ENCODE data around the gene HLCS.
"Not testable (repeated sequence)": the region's sequence is repeated elsewhere in the genome, so short reads cannot be mapped to it uniquely, and the experiment has no call there.

Gene HLCS

GRCh38 chr21:36820176-36821031, 146.1 kb downstream of the HLCS start:
- no peaks in the 10 kb centered on the region for H3K9me3 Mint-ChIP-seq
- no peak overlapping the region for H3K27ac Mint-ChIP-seq
- H3K27me3 Mint-ChIP-seq: no peaks in the 10 kb centered on the region
- H3K4me1 Mint-ChIP-seq (ENCODE audit: low read depth): no peaks in the 10 kb centered on the region
- H3K4me3 Mint-ChIP-seq: no peak overlapping the region
- H3K36me3 Mint-ChIP-seq (ENCODE audit: low read depth): peaks cover 15% of the 10 kb centered on the region

GRCh38 chr21:36817732-36818450, 148.6 kb downstream of the HLCS start:
- Mint-ChIP-seq H3K9me3 (no peaks in the 10 kb centered on the region), H3K4me3 (no peak overlapping the region), H3K27ac (no peak overlapping the region), H3K36me3 (ENCODE audit: low read depth) (peaks cover 3% of the 10 kb centered on the region), H3K4me1 (ENCODE audit: low read depth) (no peaks in the 10 kb centered on the region), H3K27me3 (no peaks in the 10 kb centered on the region)

DNA sequence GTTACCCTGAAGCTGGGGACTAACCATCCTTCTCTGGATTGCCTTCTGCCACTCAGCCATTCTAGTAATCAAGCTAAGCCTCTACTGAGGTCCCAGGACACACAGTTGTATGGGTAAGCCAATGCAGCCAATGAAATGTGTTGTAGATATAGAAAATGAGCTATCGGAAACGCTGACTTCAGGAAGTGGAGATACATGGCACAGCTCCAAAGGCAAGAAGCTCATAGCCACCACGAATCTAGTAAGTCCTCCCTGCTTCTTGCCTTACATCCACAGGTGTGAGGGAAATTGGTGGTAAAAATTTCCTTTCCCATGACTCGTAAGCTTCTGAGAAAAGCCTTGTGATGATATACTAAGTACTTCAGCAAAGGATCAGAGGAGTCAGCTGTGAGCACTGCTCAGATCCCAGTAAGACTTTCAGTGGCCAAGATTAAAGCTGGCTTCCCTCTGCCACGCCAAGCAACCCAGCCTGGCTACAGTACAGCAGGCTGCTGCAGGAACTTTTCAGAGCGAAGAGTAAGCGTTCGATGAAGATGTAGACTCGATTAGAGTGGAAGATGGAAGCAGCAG, 149.8 kb downstream of the HLCS start:
- H3K4me1 Mint-ChIP-seq (ENCODE audit: low read depth): no peaks in the 10 kb centered on the region
- H3K27me3 Mint-ChIP-seq: no peaks in the 10 kb centered on the region
- no peaks in the 10 kb centered on the region for H3K9me3 Mint-ChIP-seq
- peaks cover 2% of the 10 kb centered on the region for H3K36me3 Mint-ChIP-seq (ENCODE audit: low read depth)
- H3K4me3 Mint-ChIP-seq: no peak overlapping the region
- no peak overlapping the region for H3K27ac Mint-ChIP-seq

DNA sequence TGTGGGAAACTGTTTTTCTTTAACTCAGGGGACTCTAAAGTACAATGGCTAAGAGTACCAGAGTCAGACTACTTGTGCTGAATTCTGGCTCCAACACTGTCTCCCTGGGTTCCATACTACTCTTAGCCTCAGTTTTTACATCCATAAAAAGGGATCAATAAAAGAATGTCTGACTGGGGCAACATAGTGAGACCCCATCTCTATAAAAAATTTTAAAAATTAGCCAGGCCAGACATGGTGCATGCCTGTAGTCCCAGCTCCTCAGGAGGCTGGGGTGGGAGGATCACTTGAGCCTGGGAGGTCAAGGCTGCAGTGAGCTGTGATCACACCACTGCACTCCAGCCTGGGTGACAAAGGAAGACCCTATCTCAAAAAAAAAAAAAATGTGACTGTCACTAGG, 150.4 kb downstream of the HLCS start:
- H3K4me1 Mint-ChIP-seq (ENCODE audit: low read depth); H3K27me3 Mint-ChIP-seq; H3K27ac Mint-ChIP-seq; H3K36me3 Mint-ChIP-seq (ENCODE audit: low read depth); H3K9me3 Mint-ChIP-seq; H3K4me3 Mint-ChIP-seq: not testable (repeated sequence)

DNA sequence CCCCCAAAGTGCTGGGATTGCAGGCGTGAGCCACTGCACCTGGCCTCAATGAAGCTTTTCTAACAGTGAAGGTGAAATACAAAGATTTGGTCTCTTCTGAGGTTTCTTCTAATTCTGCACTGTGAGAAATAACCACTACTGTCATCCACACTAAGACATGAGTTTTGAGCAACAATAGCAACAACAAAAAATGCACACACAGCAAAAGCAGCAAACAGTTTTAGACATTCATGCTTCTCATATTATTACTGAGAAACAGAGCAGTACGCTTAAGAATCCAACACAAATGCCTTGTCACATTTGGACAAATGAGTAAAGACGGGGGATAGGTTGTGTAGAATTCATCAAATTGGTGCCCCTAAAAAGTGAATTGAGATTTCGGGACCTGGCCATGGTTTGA, 151.2 kb downstream of the HLCS start:
- Mint-ChIP-seq H3K27me3 (no peaks in the 10 kb centered on the region), H3K4me3 (no peak overlapping the region), H3K4me1 (ENCODE audit: low read depth) (no peaks in the 10 kb centered on the region), H3K9me3 (no peaks in the 10 kb centered on the region), H3K27ac (no peak overlapping the region), H3K36me3 (ENCODE audit: low read depth) (no peaks in the 10 kb centered on the region)

- H3K27ac Mint-ChIP-seq: no peak overlapping the region
- H3K4me3 Mint-ChIP-seq: no peak overlapping the region
- no peaks in the 10 kb centered on the region for H3K4me1 Mint-ChIP-seq (ENCODE audit: low read depth)
- no peaks in the 10 kb centered on the region for H3K27me3 Mint-ChIP-seq
- peaks cover 3% of the 10 kb centered on the region for H3K36me3 Mint-ChIP-seq (ENCODE audit: low read depth)
- H3K9me3 Mint-ChIP-seq: no peaks in the 10 kb centered on the region
Observed at GRCh38 chr21:36813052-36813451, 153.4 kb downstream of the HLCS start.

- Mint-ChIP-seq H3K36me3 (ENCODE audit: low read depth) (peaks cover 3% of the 10 kb centered on the region), H3K9me3 (no peaks in the 10 kb centered on the region), H3K27me3 (no peaks in the 10 kb centered on the region), H3K4me3 (no peak overlapping the region), H3K27ac (no peak overlapping the region), H3K4me1 (ENCODE audit: low read depth) (no peaks in the 10 kb centered on the region)
Observed at GRCh38 chr21:36811762-36812161, 154.7 kb downstream of the HLCS start.

- H3K4me3 Mint-ChIP-seq: no peak overlapping the region
- no peak overlapping the region for H3K27ac Mint-ChIP-seq
- no peaks in the 10 kb centered on the region for H3K27me3 Mint-ChIP-seq
- H3K9me3 Mint-ChIP-seq: no peaks in the 10 kb centered on the region
- H3K36me3 Mint-ChIP-seq (ENCODE audit: low read depth): peaks cover 8% of the 10 kb centered on the region
- no peaks in the 10 kb centered on the region for H3K4me1 Mint-ChIP-seq (ENCODE audit: low read depth)
Observed at GRCh38 chr21:36810443-36810842, 156.0 kb downstream of the HLCS start.

GRCh38 chr21:36807422-36807928, 159.0 kb downstream of the HLCS start:
- peaks cover 22% of the 10 kb centered on the region for H3K36me3 Mint-ChIP-seq (ENCODE audit: low read depth)
- no peaks in the 10 kb centered on the region for H3K27me3 Mint-ChIP-seq

GRCh38 chr21:36806103-36806502, 160.4 kb downstream of the HLCS start:
- Mint-ChIP-seq H3K4me3 (no peak overlapping the region), H3K27ac (no peak overlapping the region), H3K27me3 (no peaks in the 10 kb centered on the region), H3K9me3 (no peaks in the 10 kb centered on the region), H3K36me3 (ENCODE audit: low read depth) (peaks cover 27% of the 10 kb centered on the region), H3K4me1 (ENCODE audit: low read depth) (no peaks in the 10 kb centered on the region)

More at GRCh38 chr21:36807422-36807928, 159.0 kb downstream of the HLCS start:
- H3K27ac Mint-ChIP-seq: no peak overlapping the region
- H3K4me1 Mint-ChIP-seq (ENCODE audit: low read depth): no peaks in the 10 kb centered on the region
- H3K4me3 Mint-ChIP-seq: no peak overlapping the region
- no peaks in the 10 kb centered on the region for H3K9me3 Mint-ChIP-seq

DNA sequence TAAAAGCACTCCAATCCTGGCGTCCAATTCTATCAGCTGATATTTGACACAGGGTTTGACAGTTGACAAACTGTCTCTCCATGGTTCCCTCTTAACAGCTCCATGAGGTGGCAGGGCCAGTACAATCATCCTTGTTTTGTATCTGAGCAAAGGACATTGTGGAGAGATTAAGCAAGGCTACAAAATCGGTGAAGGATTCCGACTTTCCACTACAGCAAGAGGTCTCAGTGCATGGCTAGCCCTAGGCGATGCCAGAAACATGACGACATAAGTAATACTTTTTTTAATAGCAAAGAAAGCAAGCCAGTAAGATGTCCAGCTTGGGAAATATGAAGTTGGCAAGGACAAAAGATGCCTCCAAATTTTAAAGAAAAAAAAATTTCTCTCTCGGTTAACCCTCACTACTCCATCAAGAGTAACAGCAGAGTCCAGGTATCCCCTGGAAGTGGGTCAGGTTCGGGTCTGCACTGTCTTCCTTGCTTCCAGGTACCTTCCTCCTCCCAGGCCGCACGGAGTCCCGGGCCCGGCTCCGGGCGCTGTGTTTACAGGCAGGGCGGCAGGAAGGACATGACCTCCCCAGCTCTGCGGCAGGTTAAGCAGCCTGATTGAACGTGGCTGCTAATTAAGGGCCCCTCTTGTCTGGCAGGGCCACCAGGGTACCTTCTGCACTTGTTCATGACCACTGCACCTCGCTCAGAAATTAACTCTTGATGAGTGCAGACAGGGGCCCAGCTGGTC, 161.4 kb downstream of the HLCS start:
- Mint-ChIP-seq H3K9me3 (no peaks in the 10 kb centered on the region), H3K4me3 (no peak overlapping the region), H3K36me3 (ENCODE audit: low read depth) (peaks cover 36% of the 10 kb centered on the region), H3K4me1 (ENCODE audit: low read depth) (no peaks in the 10 kb centered on the region), H3K27ac (no peak overlapping the region), H3K27me3 (no peaks in the 10 kb centered on the region)

GRCh38 chr21:36803816-36804439, 162.5 kb downstream of the HLCS start:
- no peak overlapping the region for H3K27ac Mint-ChIP-seq
- no peak overlapping the region for H3K4me3 Mint-ChIP-seq
- peaks cover 47% of the 10 kb centered on the region for H3K36me3 Mint-ChIP-seq (ENCODE audit: low read depth)
- H3K9me3 Mint-ChIP-seq: peaks cover 5% of the 10 kb centered on the region
- no peaks in the 10 kb centered on the region for H3K4me1 Mint-ChIP-seq (ENCODE audit: low read depth)
- H3K27me3 Mint-ChIP-seq: no peaks in the 10 kb centered on the region

DNA sequence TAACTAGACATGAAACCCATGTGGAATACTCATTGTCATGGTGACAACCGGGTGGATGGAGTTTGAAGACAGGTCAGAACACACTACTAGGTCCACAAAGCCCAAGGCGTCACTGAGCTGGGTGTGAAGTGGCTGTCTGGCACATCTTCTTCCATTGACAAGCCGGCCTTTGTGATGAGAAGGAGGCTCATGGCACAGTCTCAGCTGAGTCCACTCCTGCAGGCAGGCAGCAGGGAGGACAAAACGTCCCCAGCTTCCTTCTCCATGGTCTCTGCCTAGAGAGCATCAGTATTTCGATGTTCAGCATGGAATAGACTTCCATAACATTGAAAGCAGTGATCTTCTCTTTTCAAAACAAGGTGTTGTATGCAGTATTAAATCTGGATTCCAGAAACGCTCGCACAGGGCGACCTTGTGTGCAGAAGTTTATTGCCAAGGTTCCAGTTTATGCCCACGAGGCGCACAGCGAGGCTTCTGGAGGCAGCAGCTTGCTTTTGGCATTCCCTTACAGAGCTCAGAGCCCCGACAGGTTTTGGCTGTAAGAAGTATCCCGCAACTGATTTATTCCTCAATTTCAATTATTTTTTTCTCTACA, 163.3 kb downstream of the HLCS start:
- Mint-ChIP-seq H3K27me3 (no peaks in the 10 kb centered on the region), H3K27ac (no peak overlapping the region), H3K9me3 (peaks cover 11% of the 10 kb centered on the region), H3K4me1 (ENCODE audit: low read depth) (no peaks in the 10 kb centered on the region), H3K36me3 (ENCODE audit: low read depth) (peaks cover 52% of the 10 kb centered on the region), H3K4me3 (no peak overlapping the region)

- Mint-ChIP-seq H3K4me1 (ENCODE audit: low read depth) (no peaks in the 10 kb centered on the region), H3K27me3 (no peaks in the 10 kb centered on the region), H3K36me3 (ENCODE audit: low read depth) (peaks cover 65% of the 10 kb centered on the region), H3K4me3 (no peak overlapping the region), H3K9me3 (peaks cover 24% of the 10 kb centered on the region), H3K27ac (no peak overlapping the region)
Observed at GRCh38 chr21:36800734-36801133, 165.7 kb downstream of the HLCS start.

Measured in stimulated activated naive CD8-positive, alpha-beta T cell treated with anti-CD3 and anti-CD28 coated beads, Interleukin-15, Interleukin-2, amounts not matched to agents 100 ng/mL and 50 ng/mL, for 24 hours (primary cell).